ENCODE data around the gene PFKL.

- TF ChIP-seq YY1 (IDR thresholded peaks at IDR 0.05; ENCODE audit: insufficient read depth, insufficient read length) = no peak
- no peak for TF ChIP-seq ZNF274 (IDR thresholded peaks at IDR 0.05; ENCODE audit: low read depth, low read length)
- TF ChIP-seq SUZ12 (IDR thresholded peaks at IDR 0.05; ENCODE audit: extremely low read depth, insufficient read depth, insufficient read length) = no peak
These were observed 13.7 kb upstream of the PFKL start for GRCh38 chr21:44286086-44286715.
